GM15510 (cell line): Measurements from ENCODE around the gene DVL3.

Experiments
- POLR2A ChIP-seq: IDR thresholded peaks from 3 replicates; pipeline ENCODE4 v1.6.1; 2011; ENCODE audit warnings: borderline replicate concordance; ENCODE audit not compliant: insufficient read length; ENCODE audit errors: extremely low read depth

The DVL3 gene

DNA sequence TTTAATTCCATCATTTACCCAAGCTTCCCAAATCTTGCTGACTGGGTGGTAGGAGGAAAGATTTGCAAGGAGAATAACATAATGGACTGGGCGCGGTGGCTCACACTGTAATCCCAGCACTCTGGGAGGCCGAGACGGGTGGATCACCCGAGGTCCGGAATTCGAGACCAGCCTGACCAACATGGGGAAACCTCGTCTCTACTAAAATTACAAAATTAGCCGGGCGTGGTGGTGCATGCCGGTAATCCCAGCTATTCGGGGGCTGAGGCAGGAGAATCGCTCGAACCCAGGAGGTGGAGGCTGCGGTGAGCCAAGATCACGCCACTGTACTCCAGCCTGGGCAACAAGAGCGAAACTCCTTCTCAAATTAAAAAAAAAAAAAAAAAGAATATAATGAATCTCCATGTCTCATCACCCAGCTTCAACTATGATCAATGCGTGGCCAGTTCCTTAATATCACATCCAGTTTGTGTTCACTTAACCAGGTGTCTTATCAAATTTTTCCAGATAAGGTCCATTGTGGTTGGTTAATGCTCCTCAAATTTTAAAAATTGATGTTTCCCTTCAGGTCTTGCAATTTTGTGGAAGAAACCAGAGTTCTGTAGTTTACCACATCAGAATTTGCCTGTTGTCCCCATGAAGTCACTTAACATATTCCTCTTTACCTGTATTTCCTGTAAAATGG lies 29.5 kb downstream of the DVL3 start:
- TF ChIP-seq POLR2A = no peak

DNA sequence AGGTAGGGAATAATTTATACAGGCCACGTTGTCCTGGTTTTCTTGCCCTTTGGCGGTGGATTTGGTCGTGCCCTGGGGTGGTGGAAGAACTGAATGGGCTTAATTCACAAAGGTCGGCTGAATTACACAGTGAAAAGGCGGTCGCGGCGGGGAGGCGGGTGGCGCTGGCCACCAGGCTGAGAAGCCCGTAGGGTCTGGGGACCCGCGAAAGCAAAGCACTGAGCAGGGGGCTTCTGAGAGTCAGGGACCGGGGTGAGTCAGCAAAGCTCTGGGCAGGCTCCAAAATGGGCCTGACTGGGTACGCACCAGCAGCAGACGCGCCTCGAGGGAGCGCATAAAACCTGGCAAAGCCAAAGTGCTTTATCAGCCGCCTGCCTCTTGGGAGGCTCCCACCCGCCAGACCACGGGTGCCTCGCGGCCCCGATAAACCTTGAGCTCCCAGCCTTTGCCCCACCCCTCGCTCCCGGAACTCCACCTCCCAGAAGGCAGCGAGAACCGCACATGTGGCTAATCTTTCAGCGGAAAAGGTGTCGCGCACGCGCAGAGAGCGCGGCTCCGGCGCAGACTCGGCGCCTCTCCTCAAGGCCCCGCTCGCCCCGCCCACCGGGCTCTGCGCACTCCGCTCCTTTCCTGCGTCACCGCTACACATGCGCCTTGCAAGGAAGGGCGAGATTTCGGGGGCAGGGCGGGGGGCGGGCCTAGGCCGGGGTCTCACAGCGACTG lies 30.4 kb downstream of the DVL3 start:
- peak; percentile 69 for TF ChIP-seq POLR2A

DNA sequence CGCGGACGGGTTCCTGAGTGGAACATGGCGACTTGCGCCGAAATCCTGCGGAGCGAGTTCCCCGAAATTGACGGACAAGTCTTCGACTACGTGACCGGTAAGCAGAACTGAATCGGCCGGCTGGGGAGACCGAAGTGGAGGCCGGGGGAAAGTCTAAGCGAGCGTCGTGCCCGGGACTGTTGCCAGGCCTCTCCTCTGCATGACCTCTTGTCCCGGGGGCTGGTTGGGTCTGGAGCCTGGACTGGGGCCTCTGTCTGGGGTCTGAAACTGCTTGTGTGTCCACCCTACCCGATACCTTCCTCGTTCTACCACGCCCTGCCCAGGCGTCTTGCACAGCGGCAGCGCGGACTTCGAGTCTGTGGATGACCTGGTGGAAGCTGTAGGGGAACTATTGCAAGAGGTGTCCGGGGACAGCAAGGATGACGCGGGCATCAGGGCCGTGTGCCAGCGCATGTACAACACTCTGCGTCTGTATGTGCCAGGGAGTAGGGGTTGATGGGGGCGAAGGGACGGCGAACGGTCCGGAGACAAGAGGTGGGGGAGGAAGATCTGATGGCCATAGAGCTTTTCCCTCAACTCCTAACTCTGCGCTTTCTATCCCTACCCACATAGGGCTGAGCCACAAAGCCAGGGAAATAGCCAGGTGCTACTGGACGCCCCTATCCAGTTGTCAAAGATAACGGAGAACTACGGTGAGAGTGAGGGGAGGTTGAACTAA lies 31.2 kb downstream of the DVL3 start, which contains the start of gene ABCF3:
Gene ABCF3, plus strand, starts transcription at position 16 of the 718 bp plus-strand sequence. Its CDS starts 9 bp downstream, at position 25.
- peak; percentile 55 for TF ChIP-seq POLR2A

DNA sequence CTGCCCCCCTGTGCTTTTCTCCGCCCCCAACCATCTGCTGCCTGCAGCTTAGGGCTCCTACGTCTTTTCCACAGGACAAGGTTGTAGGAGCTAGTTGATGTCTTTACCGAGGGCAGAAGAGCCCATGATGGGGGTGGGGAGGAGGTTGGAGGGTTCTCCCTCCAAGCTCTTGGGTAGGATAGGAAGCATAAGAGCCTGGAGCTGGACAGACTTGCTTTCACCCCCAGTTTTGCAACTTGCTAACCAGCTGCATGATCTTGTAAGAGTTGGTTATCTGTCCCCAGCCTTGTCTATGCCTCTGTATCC lies 31.7 kb downstream of the DVL3 start:
- no peak for TF ChIP-seq POLR2A

DNA sequence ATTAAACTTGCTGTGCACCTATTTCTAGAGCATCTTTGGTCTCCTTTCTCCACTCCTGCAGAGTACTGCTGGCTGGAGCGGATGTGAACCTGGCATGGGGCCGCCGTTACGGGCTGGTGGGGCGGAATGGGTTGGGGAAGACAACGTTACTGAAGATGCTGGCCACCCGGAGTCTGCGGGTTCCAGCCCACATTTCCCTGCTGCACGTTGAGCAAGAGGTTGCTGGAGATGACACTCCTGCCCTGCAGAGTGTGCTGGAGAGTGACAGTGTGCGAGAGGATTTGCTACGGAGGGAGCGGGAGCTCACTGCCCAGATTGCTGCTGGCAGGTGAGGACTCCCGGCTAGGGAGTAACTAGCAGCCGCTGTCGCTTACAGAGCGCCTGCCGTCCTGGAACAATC lies 32.9 kb downstream of the DVL3 start:
- TF ChIP-seq POLR2A = no peak

DNA sequence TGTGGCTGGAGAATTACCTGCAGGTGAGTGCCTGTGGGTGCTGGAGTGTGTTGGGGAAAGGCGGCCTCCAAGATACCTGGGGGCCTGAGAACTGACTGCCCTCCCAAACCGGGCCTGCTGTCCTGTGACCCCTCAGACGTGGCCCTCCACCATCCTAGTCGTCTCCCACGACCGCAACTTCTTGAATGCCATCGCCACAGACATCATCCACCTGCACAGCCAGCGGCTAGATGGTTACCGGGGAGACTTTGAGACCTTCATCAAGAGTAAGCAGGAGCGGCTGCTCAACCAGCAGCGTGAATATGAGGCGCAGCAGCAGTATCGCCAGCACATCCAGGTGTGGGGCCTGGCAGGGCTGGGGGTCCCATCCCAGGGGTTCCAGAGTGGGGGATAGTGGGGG lies 34.2 kb downstream of the DVL3 start:
- TF ChIP-seq POLR2A = no peak

DNA sequence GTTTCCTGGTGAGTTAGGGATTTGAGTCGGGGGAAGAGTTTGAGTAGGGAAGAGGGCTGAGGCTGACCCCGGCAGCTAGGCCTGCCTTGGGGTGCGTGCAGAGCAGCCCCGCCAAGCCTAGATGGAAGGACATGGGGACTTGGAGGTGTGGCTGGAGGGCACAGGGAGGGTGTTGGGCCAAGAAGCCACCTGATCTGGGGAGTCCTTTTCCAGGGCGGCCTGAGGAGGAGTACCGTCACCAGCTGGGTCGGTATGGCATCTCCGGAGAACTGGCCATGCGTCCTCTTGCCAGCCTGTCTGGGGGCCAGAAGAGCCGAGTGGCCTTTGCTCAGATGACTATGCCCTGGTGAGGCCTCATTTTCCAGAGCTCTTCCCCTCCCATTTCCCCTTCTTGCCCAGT lies 37.7 kb downstream of the DVL3 start:
- TF ChIP-seq POLR2A = no peak

DNA sequence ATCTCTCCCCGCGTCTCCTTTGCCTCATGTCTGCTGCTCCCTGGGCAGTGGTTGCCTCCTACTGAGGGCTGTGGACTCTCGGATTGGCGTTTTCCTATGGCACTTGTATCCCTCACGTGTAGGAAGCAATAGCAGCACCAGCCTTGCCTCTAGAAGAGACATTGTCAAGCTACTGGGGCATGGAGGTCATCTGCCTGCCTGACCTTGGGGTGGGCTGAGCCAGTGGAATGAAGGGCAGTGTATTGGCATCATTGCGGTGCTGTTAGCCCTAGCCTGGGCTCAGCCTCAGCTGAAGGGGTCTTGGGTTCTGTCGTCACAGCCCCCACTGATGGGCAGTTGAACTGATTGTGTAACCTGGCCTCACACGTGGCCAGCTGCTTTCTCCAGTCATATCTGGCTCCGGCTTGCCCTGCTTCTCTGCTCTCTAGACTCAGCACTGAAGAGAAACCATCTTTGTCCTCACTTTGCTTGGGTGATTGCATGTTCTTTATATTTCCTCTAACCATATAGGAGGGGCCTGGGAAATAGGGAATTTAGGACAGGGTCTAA lies 38.9 kb downstream of the DVL3 start:
- TF ChIP-seq POLR2A = no peak

DNA sequence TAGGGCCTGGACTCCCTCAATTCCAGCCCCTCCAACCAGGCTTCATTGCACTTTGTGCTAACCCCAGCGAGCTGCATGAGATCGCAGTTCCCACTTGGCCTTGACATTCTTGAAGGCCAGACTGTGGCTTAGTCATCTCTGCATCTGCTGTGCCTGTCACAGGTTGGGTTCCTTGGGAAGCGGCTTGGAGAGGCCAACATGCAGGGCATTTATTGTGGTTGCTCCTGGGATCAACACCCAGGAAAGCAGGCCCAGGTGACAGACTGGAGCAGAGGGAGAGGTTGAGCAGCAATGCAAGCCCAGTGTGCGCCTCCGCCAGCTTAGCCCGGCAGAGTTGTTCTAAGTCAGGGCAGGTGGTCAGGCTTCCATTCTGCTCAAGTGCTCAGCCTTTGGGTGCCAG lies 41.4 kb downstream of the DVL3 start:
- TF ChIP-seq POLR2A = no peak

DNA sequence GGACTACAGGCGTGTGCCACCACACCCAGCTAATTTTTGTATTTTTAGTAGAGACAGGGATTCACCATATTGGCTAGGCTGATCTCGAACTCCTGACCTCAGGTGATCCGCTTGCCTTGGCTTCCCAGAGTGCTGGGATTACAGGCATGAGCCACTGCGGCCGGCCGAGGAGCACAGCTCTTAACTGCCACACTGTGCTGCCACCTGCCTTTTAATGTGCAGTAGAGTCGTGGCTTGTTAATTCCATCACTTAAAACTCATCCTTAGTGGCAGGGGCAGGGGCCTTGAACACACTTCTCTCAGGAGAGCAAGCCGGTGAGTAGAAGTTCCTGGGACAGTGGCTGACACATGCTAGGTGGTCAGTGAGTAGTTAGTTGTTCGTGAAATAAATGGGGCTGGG lies 43.3 kb downstream of the DVL3 start:
- no peak for TF ChIP-seq POLR2A

DNA sequence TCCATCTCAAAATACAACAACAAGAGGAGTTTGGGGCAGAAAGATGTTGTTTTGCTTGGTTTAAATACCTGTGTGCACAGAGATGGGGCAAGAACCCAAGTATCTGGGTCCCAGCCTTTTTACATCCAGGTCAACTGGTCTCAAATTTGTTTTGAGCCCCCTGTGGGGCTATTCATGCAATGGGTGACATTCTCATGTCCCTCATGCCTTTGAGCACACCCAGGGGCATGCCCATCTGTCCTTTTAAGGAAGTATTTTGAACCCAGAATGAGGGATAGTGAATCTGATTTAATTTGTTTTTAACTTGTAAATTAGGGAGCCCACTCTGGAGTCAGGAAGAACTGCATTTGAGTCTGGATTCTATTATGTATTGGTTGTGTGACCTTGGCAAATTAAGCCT lies 45.6 kb downstream of the DVL3 start:
- no peak for TF ChIP-seq POLR2A

DNA sequence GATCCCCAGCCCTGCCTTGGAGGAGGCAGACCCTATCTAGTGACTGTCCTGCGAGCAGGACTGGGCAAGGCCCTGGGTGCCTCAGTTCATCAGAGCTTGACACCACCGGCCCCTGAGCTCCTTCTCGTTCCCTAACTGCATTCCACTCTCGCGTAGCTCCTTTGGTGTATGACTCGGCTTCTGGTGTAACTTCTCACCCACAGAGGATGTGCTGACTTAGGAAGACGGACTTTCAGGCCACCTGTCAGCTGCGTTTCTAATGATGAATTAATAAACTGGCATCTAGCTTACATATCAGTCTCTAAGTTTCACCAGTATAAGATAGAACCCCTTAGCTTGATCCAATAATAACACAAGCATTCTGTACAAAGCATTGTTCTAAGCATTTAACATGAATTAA lies 48.3 kb downstream of the DVL3 start:
- TF ChIP-seq POLR2A = no peak

DNA sequence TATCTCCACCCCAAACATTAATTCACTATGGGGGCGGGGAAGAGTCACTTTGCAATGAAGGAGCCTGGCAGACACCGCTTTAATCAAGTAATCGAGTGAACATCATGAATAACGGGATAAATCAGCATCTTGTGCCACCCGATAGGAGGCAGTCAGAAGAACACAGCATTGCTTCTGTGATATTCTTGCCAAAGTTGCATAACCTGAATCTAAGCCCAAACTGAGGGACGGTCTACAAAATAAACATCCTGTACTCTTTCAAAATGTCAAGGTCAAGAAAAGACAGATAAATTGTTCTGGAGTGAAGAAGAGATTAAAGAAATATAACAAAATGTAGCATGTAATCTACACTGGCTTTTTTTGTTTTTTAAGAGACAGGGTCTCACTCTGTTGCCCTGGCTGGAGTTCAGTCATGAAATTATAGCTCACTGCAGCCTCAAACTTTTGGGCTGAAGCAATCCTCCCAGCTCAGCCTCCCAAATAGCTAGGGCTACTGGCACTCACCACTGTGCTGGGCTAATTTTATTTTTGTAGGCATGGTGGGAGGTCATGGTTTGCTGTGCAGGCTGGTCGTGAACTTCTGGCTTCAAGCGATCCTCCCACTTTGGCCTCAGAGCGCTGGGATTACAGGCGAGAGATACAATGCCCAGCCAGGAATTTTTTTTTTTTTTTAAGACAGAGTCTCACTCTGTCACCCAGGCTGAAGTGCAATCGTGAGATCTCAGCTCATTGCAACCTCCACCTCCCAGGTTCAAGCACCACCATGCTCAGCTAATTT lies 54.2 kb downstream of the DVL3 start:
- TF ChIP-seq POLR2A = no peak

DNA sequence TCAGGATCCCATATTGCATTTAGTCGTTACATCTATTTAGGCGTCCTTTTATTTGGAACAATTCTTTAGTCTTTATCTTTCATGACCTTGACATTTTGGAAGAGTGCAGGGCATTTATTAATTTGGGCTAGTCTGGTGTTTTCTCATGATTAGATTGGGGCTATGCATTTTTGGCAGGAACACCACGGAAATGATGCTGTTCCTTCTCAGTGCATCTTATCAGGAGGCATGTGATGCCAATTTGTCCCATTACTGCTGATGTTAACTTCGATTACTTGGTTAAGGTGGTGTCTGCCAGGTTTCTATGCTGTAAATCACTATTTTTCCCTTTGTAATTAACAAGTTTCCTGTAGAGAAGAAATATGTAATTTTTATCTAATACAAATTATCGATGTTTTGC lies 56.1 kb downstream of the DVL3 start:
- TF ChIP-seq POLR2A = no peak

DNA sequence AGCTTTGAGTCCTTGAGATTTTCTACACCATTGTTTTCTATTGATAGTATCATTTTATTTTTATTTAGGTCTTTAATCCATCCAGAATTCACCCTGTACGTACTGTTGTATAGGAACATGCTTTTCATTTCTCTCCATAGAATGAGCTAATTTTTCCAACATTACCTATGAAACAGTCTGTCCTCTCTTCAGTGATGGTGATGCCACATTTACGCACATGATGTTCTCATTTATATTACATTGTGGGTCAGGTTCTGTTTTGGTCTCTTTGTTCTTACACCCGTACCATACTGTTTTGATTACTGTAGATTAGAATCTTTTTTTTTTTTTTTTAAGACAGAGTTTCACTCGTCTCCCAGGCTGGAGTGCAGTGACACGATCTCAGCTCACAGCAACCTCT lies 56.5 kb downstream of the DVL3 start:
- no peak for TF ChIP-seq POLR2A
